OCI-LY1 (cell line): Measurements from ENCODE around the gene KLK14.

Experiments
- H2AFZ ChIP-seq: fragments of 200-600 bp; sonication (generic), shearing (Covaris generic); 2 replicates; pipeline ENCODE4 v1.6.0; 2014; ENCODE audit warnings: antibody characterized with exemption, mild to moderate bottlenecking, low read length
- H3F3A ChIP-seq: fragments of 200-600 bp; sonication (generic), shearing (Covaris generic); 2 replicates; pipeline ENCODE4 v1.6.0; 2014; ENCODE audit warnings: mild to moderate bottlenecking, antibody characterized with exemption, low read length, moderate library complexity; ENCODE audit not compliant: insufficient read depth
- H3K27ac ChIP-seq: fragments of 200-600 bp; sonication (generic); 2 replicates; pipeline ENCODE4 v1.5.1; 2014; ENCODE audit warnings: low read length, mixed run types, mild to moderate bottlenecking, low read depth; ENCODE audit not compliant: poor library complexity, severe bottlenecking
- H3K27me3 ChIP-seq: fragments of 200-600 bp; sonication (generic); 2 replicates; pipeline ENCODE4 v1.6.0; 2014; ENCODE audit warnings: antibody characterized with exemption, mild to moderate bottlenecking, low read length, moderate library complexity; ENCODE audit not compliant: insufficient read depth
- H3K36me3 ChIP-seq: fragments of 200-600 bp; sonication (generic); 2 replicates; pipeline ENCODE4 v1.6.1; 2014; ENCODE audit warnings: mild to moderate bottlenecking, antibody characterized with exemption, low read length, moderate library complexity, mixed read lengths; ENCODE audit not compliant: insufficient read depth
- H3K4me1 ChIP-seq: fragments of 200-600 bp; sonication (generic); 2 replicates; pipeline ENCODE4 v1.5.1; 2014; ENCODE audit warnings: mild to moderate bottlenecking, low read length, moderate library complexity; ENCODE audit not compliant: insufficient read depth, severe bottlenecking
- H3K4me2 ChIP-seq: fragments of 200-600 bp; sonication (generic), shearing (Covaris generic); 2 replicates; pipeline ENCODE4 v1.6.1; 2014; ENCODE audit warnings: low read length
- H3K4me3 ChIP-seq: fragments of 200-600 bp; sonication (generic); 2 replicates; pipeline ENCODE4 v1.5.1; 2014; ENCODE audit warnings: low read length, low read depth, mild to moderate bottlenecking, mixed read lengths; ENCODE audit not compliant: poor library complexity, severe bottlenecking
- H3K79me2 ChIP-seq: fragments of 200-600 bp; shearing (Covaris generic); 2 replicates; pipeline ENCODE4 v1.6.1; 2016; ENCODE audit warnings: mixed run types, low read length, mixed read lengths; ENCODE audit not compliant: insufficient read depth
- H3K9ac ChIP-seq: fragments of 200-600 bp; sonication (generic), shearing (Covaris generic); 2 replicates; pipeline ENCODE4 v1.6.1; 2014; ENCODE audit warnings: mild to moderate bottlenecking, low read length, mixed read lengths
- H3K9me2 ChIP-seq: fragments of 200-600 bp; sonication (generic), shearing (Covaris generic); 2 replicates; pipeline ENCODE4 v1.6.1; 2014; ENCODE audit warnings: low read depth, mild to moderate bottlenecking, low read length, mixed read lengths
- H3K9me3 ChIP-seq: fragments of 200-600 bp; shearing (Covaris generic); 2 replicates; pipeline ENCODE4 v1.6.1; 2014; ENCODE audit warnings: low read length, mixed read lengths
- H4K20me1 ChIP-seq: fragments of 200-600 bp; sonication (generic), shearing (Covaris generic); 2 replicates; pipeline ENCODE4 v1.6.0; 2016; ENCODE audit warnings: mild to moderate bottlenecking, low read length; ENCODE audit not compliant: insufficient read depth
- EZH2 ChIP-seq: fragments of 200-600 bp; sonication (generic), shearing (Covaris generic); IDR thresholded peaks from 2 replicates; pipeline ENCODE4 v1.8.0; 2017; ENCODE audit warnings: borderline replicate concordance, mixed run types, mild to moderate bottlenecking, antibody characterized with exemption, low read length, moderate library complexity, mixed read lengths
- TF ChIP-seq, protein P1 (sequence below): fragments of 200-600 bp; sonication (generic), shearing (Covaris generic); IDR thresholded peaks from 2 replicates; pipeline ENCODE4 v1.5.1; 2017; ENCODE audit warnings: mild to moderate bottlenecking, antibody characterized with exemption, low read length, moderate library complexity, mixed read lengths

Gene KLK14

DNA sequence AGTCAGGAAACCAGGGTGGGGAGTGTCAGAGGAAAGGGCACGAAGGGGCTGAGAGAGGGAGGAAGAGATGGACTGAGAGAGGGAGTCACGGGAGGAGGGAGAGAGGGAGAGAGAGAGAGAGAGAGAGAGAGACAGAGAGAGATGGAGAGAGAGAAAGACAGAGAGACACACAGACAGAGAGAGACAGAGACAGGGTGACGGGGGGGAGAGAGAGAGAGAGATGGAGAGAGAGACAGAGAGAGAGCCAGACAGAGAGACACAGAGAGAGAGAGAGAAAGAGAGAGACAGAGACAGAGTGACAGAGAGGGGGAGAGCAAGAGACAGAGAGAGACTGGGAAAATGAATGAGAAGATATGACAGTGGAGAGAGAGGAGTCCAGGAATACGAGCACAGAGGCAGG, 494 bp upstream of the KLK14 start:
- TF ChIP-seq EZH2 = no peak
- TF ChIP-seq, protein P1, sequence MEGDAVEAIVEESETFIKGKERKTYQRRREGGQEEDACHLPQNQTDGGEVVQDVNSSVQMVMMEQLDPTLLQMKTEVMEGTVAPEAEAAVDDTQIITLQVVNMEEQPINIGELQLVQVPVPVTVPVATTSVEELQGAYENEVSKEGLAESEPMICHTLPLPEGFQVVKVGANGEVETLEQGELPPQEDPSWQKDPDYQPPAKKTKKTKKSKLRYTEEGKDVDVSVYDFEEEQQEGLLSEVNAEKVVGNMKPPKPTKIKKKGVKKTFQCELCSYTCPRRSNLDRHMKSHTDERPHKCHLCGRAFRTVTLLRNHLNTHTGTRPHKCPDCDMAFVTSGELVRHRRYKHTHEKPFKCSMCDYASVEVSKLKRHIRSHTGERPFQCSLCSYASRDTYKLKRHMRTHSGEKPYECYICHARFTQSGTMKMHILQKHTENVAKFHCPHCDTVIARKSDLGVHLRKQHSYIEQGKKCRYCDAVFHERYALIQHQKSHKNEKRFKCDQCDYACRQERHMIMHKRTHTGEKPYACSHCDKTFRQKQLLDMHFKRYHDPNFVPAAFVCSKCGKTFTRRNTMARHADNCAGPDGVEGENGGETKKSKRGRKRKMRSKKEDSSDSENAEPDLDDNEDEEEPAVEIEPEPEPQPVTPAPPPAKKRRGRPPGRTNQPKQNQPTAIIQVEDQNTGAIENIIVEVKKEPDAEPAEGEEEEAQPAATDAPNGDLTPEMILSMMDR = no peak
- no peaks in the 10 kb centered on the region for H3K79me2 ChIP-seq
- no peaks in the 10 kb centered on the region for H3K27me3 ChIP-seq
- H3K27ac ChIP-seq = no peak overlapping the region
- no peak overlapping the region for H3K4me2 ChIP-seq
- no peaks in the 10 kb centered on the region for H3K36me3 ChIP-seq
- no peak overlapping the region for H3K9ac ChIP-seq
- H3K9me3 ChIP-seq = no peaks in the 10 kb centered on the region
- no peaks in the 10 kb centered on the region for H3K9me2 ChIP-seq
- H3K4me1 ChIP-seq = no peaks in the 10 kb centered on the region
- no peak overlapping the region for H3K4me3 ChIP-seq
- H4K20me1 ChIP-seq = no peaks in the 10 kb centered on the region
- H2AFZ ChIP-seq = no peak overlapping the region
- no peaks in the 10 kb centered on the region for H3F3A ChIP-seq

DNA sequence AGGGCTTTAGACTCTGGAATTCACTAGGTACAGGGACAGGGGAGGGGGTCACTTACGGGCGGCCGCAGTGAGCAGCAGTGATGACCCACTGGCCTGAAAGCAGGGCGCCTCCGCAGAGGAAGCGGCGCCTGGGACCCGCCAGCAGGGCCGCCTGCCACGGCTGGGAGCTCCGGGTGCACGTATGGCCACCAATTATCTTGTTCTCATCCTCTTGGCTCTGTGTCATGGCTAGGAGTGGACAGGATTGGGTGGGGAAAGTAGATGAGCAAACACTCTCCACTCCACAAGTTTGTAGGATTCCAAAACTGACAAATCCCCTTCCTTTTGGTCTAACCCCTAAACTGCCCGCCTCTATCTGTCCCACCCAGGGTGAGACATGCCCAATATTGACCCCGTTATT, 1.2 kb downstream of the KLK14 start:
- H4K20me1 ChIP-seq = no peaks in the 10 kb centered on the region
- no peak overlapping the region for H3K4me3 ChIP-seq
- H3K9me3 ChIP-seq = no peaks in the 10 kb centered on the region
- H3K4me1 ChIP-seq = no peaks in the 10 kb centered on the region
- no peak overlapping the region for H2AFZ ChIP-seq
- no peaks in the 10 kb centered on the region for H3K9me2 ChIP-seq
- H3K9ac ChIP-seq = no peak overlapping the region
- no peaks in the 10 kb centered on the region for H3K79me2 ChIP-seq
- TF ChIP-seq, protein P1 = no peak
- TF ChIP-seq EZH2 = no peak
- H3K4me2 ChIP-seq = no peak overlapping the region
- no peaks in the 10 kb centered on the region for H3K27me3 ChIP-seq
- H3F3A ChIP-seq = no peaks in the 10 kb centered on the region
- no peak overlapping the region for H3K27ac ChIP-seq
- no peaks in the 10 kb centered on the region for H3K36me3 ChIP-seq

DNA sequence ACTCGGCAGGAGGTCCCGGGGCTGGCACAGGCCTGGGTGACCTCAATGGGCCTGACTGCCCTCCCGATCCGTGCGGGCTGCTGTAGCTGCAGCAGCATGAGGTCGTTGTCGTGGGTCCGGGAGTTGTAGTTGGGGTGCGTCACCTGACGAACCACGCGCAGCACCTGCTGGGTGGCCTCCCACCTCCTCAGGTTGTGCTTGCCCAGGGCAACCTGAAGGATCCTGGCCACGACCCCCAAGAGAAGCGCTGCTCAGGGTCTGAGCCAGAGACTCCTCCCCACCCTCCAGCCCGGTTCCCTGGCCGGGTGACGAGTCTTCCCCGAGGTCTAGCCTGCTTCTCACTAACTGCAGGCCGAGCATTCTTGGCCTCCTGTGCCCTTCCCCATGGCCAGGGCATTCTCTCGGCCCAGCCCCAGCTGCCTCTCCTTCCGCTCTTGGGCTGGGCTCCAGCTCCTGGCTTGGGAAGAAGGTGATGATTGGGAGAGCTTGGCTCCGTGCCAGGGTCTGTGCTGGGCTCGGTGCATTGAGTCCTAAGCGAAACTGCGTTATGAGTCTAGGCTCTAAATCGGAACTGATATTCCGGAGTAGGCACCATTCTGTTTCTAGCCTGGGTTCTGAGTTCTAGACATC, 3.1 kb downstream of the KLK14 start:
- no peaks in the 10 kb centered on the region for H3F3A ChIP-seq
- no peak for TF ChIP-seq EZH2
- TF ChIP-seq, protein P1 = no peak
- no peak overlapping the region for H3K27ac ChIP-seq

More for the DNA sequence above, 3.1 kb downstream of the KLK14 start:
- no peaks in the 10 kb centered on the region for H3K4me1 ChIP-seq
- H3K4me2 ChIP-seq = no peak overlapping the region
- 0 out of 2 replicates have a peak, but pooled peaks cover 3% of the 10 kb centered on the region for H3K27me3 ChIP-seq
- no peak overlapping the region for H2AFZ ChIP-seq
- no peak overlapping the region for H3K4me3 ChIP-seq
- H4K20me1 ChIP-seq = no peaks in the 10 kb centered on the region
- H3K9me2 ChIP-seq = no peaks in the 10 kb centered on the region
- no peaks in the 10 kb centered on the region for H3K79me2 ChIP-seq
- no peaks in the 10 kb centered on the region for H3K9me3 ChIP-seq
- H3K36me3 ChIP-seq = no peaks in the 10 kb centered on the region
- no peak overlapping the region for H3K9ac ChIP-seq
